Right lobe of liver (tissue), 6 donors: ENCODE data around the gene PYDC2. TPM values are rescaled to one million over a fixed set of nuclear protein-coding genes. Genes with fewer than 3 reads are reported as not detected.

Experiments
- ATAC-seq, 4 donors: fragments of 200-7000 bp; cut with Tn5 transposase; one replicate each; pipeline ENCODE4 v1.9.1; 2020; ENCODE audit warnings: mild to moderate bottlenecking in 4 of 4, moderate library complexity in 4 of 4
- DNase-seq, 3 donors: peaks; one replicate each; pipeline ENCODE4 v3.0.0-alpha.2; 2020
- H3K27ac ChIP-seq, 3 donors: fragments of 200-600 bp; one replicate each; pipeline ENCODE4 v1.8.0; 2022
- H3K27me3 ChIP-seq, 2 donors: fragments of 200-600 bp; one replicate each; pipeline ENCODE4 v1.8.0; 2022
- H3K36me3 ChIP-seq, 4 donors: fragments of 200-600 bp; sonication (generic) in 1 of 4; one replicate each; pipeline versions ENCODE4 v1.5.1 to v1.8.0; 2017 to 2022; ENCODE audit warnings: control low read depth in 1 of 4
- H3K4me1 ChIP-seq, 4 donors: fragments of 200-600 bp; sonication (generic) in 1 of 4; one replicate each; pipeline versions ENCODE4 v1.5.1 to v1.8.0; 2017 to 2022; ENCODE audit warnings: control low read depth in 1 of 4
- H3K4me3 ChIP-seq, 3 donors: fragments of 200-600 bp; one replicate each; pipeline ENCODE4 v1.8.0; 2022
- H3K9me3 ChIP-seq, 4 donors: fragments of 200-600 bp; sonication (generic) in 1 of 4; one replicate each; pipeline versions ENCODE4 v1.5.1 to v1.8.0; 2017 to 2022; ENCODE audit warnings: control low read depth in 1 of 4
- CTCF ChIP-seq, 4 donors: fragments of 200-600 bp in 3 of 4; fragments of 450-650 bp in 1 of 4; IDR thresholded peaks; one replicate each; pipeline versions ENCODE4 v1.5.1 to v1.8.0; 2016 to 2022; ENCODE audit warnings: antibody characterized with exemption in 4 of 4, mild to moderate bottlenecking in 2 of 4
- POLR2A ChIP-seq: fragments of 450-650 bp; IDR thresholded peaks from one replicate; pipeline ENCODE4 v1.6.1; 2017; ENCODE audit warnings: antibody characterized with exemption, mild to moderate bottlenecking
- WGBS: methylation state at CpG from one replicate; pipeline ENCODE4 v1.1.6; 2018; ENCODE audit warnings: low coverage, low lambda C conversion rate; ENCODE audit not compliant: insufficient coverage; ENCODE audit errors: missing lambda C conversion rate; 5-methylcytosine and 5-hydroxymethylcytosine counted together
- intact Hi-C, 2 donors: fragments of 100-400 bp; cut with DNase I; formaldehyde crosslinking; loops; one replicate each; pipeline versions ENCODE4 v1.11.2 to v1.14.1; 2022
- total RNA-seq, 6 experiments: library from RNA; depleted of rRNA in 2 of 6; stranded (reverse); fragments of >200 nt in 2 of 6; fragmentation: NEBNext Ultra II Directional in 3 of 6; extraction: Animal tissue kit (Norgen Biotek cat#: 25700) in 3 of 6; gene quantifications; one replicate each; pipeline versions ENCODE4 v1.1.0 to v1.2.4, GENCODE V29; 2016 to 2023
- donor health status: DM: no; HTN: yes; CAD: no.
- donor health status: DM: no; HTN: no; CAD: no.
- donor health status: DM: no; HTN: no; CAD: no.
- donor health status: DM: no; HTN: yes; CAD: no.
- donor health status: DM: no; HTN: yes; CAD: no.

PYDC2 gene
- total RNA-seq, 6 experiments from 2014 or later = not detected

- intact Hi-C loops = no loop called here
- Histone ChIP-seq H3K36me3 (no peaks in the 10 kb centered on the region), H3K27ac (no peak overlapping the region), H3K27me3 (no peaks in the 10 kb centered on the region), H3K9me3 (no peaks in the 10 kb centered on the region), H3K4me3 (no peak overlapping the region), H3K4me1 (no peaks in the 10 kb centered on the region)
- DNase-seq = no peak
- TF ChIP-seq CTCF (IDR thresholded peaks at IDR 0.05) (no peak), POLR2A (no peak)
- WGBS = 100% methylated on average over 3 of the region's 3 CpGs
- ATAC-seq = no peak
Observed at GRCh38 chr3:191484461-191484860, 23.5 kb downstream of the PYDC2 start.

- H3K4me3 ChIP-seq = no peak overlapping the region
- H3K4me1 ChIP-seq = no peaks in the 10 kb centered on the region
- ATAC-seq (no peak), DNase-seq (no peak)
- intact Hi-C loops = no loop called here
- TF ChIP-seq POLR2A = no peak
- no peak for TF ChIP-seq CTCF (IDR thresholded peaks at IDR 0.05)
- 58% methylated on average over 1 of the region's 1 CpG for WGBS
- no peaks in the 10 kb centered on the region for H3K36me3 ChIP-seq
- no peaks in the 10 kb centered on the region for H3K9me3 ChIP-seq
- no peaks in the 10 kb centered on the region for H3K27me3 ChIP-seq
- no peak overlapping the region for H3K27ac ChIP-seq
Observed at GRCh38 chr3:191492601-191493000, 31.6 kb downstream of the PYDC2 start.

GRCh38 chr3:191493336-191493735 lies 32.4 kb downstream of the PYDC2 start:
- intact Hi-C loops = no loop called here
- Histone ChIP-seq H3K9me3 (no peaks in the 10 kb centered on the region), H3K4me3 (no peak overlapping the region), H3K27me3 (no peaks in the 10 kb centered on the region), H3K4me1 (no peaks in the 10 kb centered on the region), H3K27ac (no peak overlapping the region), H3K36me3 (no peaks in the 10 kb centered on the region)
- ATAC-seq = no peak
- no peak for DNase-seq
- no peak for TF ChIP-seq CTCF (IDR thresholded peaks at IDR 0.05)
- TF ChIP-seq POLR2A = no peak

GRCh38 chr3:191499307-191500080 lies 38.5 kb downstream of the PYDC2 start:
- Histone ChIP-seq H3K4me3 (no peak overlapping the region), H3K27ac (no peak overlapping the region), H3K27me3 (no peaks in the 10 kb centered on the region), H3K9me3 (no peaks in the 10 kb centered on the region), H3K36me3 (no peaks in the 10 kb centered on the region), H3K4me1 (no peaks in the 10 kb centered on the region)
- intact Hi-C loops = no loop called here
- ATAC-seq = no peak
- TF ChIP-seq POLR2A (no peak), CTCF (IDR thresholded peaks at IDR 0.05) (no peak)
- DNase-seq = peak in 2 of 3 donors; percentile 25 to 53
- WGBS = 42% methylated on average over 16 of the region's 20 CpGs
